KMS-11 (cell line): ENCODE data around the gene RPL13A.

Experiments used
- H2AFZ ChIP-seq: fragments of 200-600 bp; sonication (generic); 2 replicates; pipeline ENCODE4 v1.6.1; 2016; ENCODE audit warnings: antibody characterized with exemption, mixed run types, low read depth
- H3K27ac ChIP-seq: fragments of 200-600 bp; sonication (generic); 2 replicates; pipeline ENCODE4 v1.6.1; 2016; ENCODE audit warnings: mild to moderate bottlenecking, mixed run types
- H3K27me3 ChIP-seq: fragments of 200-600 bp; sonication (generic); 2 replicates; pipeline ENCODE4 v1.6.1; 2017; ENCODE audit warnings: mild to moderate bottlenecking, low read depth, mixed run types, moderate library complexity; ENCODE audit not compliant: insufficient read depth
- H3K36me3 ChIP-seq: fragments of 200-600 bp; sonication (generic); 2 replicates; pipeline ENCODE4 v1.6.1; 2017; ENCODE audit warnings: mild to moderate bottlenecking, mixed run types; ENCODE audit not compliant: insufficient read depth
- H3K4me1 ChIP-seq: fragments of 200-600 bp; sonication (generic); 2 replicates; pipeline ENCODE4 v1.6.1; 2016; ENCODE audit warnings: mild to moderate bottlenecking, low read depth, mixed run types; ENCODE audit not compliant: poor library complexity, severe bottlenecking
- H3K4me2 ChIP-seq: fragments of 200-600 bp; sonication (generic); 2 replicates; pipeline ENCODE4 v1.7.0; 2016; ENCODE audit warnings: mild to moderate bottlenecking, mixed run types
- H3K4me3 ChIP-seq: fragments of 200-600 bp; sonication (generic); IDR thresholded peaks from 2 replicates; pipeline ENCODE4 v1.6.1; 2017; ENCODE audit warnings: low read depth, low read length, mixed read lengths; ENCODE audit not compliant: insufficient read depth
- H3K79me2 ChIP-seq: fragments of 200-600 bp; sonication (generic); 2 replicates; pipeline ENCODE4 v1.6.1; 2016; ENCODE audit warnings: low read depth, mixed run types; ENCODE audit not compliant: insufficient read depth
- H3K9ac ChIP-seq: fragments of 200-600 bp; sonication (generic); 2 replicates; pipeline ENCODE4 v1.6.1; 2016; ENCODE audit warnings: mild to moderate bottlenecking, mixed run types
- H4K20me1 ChIP-seq: fragments of 200-600 bp; sonication (generic); 2 replicates; pipeline ENCODE4 v1.6.1; 2016; ENCODE audit warnings: mild to moderate bottlenecking, mixed run types; ENCODE audit not compliant: insufficient read depth
- CTCF ChIP-seq: fragments of 200-600 bp; sonication (generic); conservative IDR thresholded peaks from 2 replicates; pipeline ENCODE4 v1.6.1; 2017; ENCODE audit warnings: low read depth, mild to moderate bottlenecking, antibody characterized with exemption, low read length, moderate library complexity, mixed read lengths

RPL13A gene

GRCh38 chr19:49533551-49534488, 46.4 kb downstream of the RPL13A start:
- Histone ChIP-seq H3K27ac (no peak overlapping the region; the same call in 1 of the 2 replicates), H3K79me2 (no peaks in the 10 kb centered on the region), H2AFZ (peak overlapping the region; percentile 60), H3K4me2 (peak overlapping the region; percentile 100), H3K4me3 (no peak overlapping the region), H3K36me3 (no peaks in the 10 kb centered on the region), H3K9ac (peak overlapping the region; percentile 15; the same call in 1 of the 2 replicates), H3K27me3 (peaks cover 6% of the 10 kb centered on the region; the same call in 1 of the 2 replicates), H4K20me1 (no peaks in the 10 kb centered on the region), H3K4me1 (peaks cover 34% of the 10 kb centered on the region)
- peak; percentile 60 for TF ChIP-seq CTCF

DNA sequence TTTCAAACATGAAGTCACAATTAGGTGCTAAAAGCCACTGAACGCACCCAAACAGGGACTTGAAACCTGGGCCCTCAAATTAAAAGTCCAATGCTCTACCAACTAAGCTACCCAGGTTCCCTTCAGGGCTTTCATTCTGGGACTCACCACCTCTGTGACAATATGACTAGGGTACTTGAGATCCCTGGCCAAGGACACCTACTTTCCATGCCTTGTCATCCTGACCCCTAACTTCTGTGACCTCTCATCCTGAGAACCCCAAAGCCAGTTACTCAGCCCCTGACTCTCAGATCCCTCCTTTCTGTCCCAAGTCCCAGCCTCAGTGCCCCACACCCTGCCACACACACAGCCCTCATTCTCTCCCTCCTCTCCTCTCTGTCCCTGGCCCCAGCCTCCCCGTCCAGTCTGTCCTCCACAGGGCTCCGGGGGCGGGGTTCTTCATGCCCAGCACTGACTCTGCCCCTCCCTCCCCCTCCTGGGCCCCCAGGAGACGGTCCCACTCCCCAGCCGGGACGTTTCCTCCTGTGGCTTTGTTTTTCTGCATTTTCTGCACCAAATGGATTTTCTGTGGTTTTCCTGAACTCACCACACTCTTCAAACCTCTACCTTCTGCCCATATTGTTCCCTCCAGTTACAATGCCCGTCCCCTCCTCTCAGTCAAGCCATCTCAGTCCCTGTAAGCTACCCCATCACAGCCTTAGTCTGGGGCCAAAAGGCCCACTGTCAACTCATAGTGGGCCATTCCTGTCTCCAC, 47.4 kb downstream of the RPL13A start:
- no peaks in the 10 kb centered on the region for H3K36me3 ChIP-seq
- H3K4me2 ChIP-seq: peak overlapping the region; percentile 100
- TF ChIP-seq CTCF: no peak
- no peak overlapping the region for H3K4me3 ChIP-seq
- peaks cover 34% of the 10 kb centered on the region for H3K4me1 ChIP-seq
- no peaks in the 10 kb centered on the region for H3K79me2 ChIP-seq
- peaks cover 6% of the 10 kb centered on the region; the same call in 1 of the 2 replicates for H3K27me3 ChIP-seq
- H3K27ac ChIP-seq: peak overlapping the region; percentile 55; the same call in 1 of the 2 replicates
- H4K20me1 ChIP-seq: no peaks in the 10 kb centered on the region
- peak overlapping the region; percentile 21; the same call in 1 of the 2 replicates for H3K9ac ChIP-seq
- H2AFZ ChIP-seq: peak overlapping the region; percentile 60; the same call in 1 of the 2 replicates

DNA sequence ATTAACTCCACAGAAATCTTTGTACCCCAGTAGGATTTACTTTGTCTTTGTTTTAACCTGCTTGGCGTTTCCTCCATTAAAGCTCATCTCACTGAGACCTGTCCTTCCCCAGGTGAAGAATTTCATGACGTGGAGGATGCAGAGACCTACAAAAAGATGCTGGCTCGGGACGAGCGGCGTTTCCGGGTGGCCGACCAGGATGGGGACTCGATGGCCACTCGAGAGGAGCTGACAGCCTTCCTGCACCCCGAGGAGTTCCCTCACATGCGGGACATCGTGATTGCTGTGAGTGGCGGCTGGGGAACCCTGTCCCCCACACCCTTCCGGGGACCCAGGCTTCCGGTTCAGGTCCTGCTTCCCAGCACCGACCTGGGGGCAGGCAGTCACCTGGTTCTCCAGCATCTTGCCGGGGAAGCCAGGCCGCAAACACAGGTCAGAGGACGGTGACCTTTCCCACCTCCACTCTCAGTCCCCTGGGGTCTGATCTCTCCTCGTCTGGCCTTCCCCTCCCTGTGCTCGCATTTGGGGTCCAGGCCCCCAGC, 49.6 kb downstream of the RPL13A start:
- no peak overlapping the region; the same call in 1 of the 2 replicates for H3K4me2 ChIP-seq
- H3K4me3 ChIP-seq: no peak overlapping the region
- TF ChIP-seq CTCF: no peak
- H4K20me1 ChIP-seq: no peaks in the 10 kb centered on the region
- no peak overlapping the region for H3K27ac ChIP-seq
- H3K27me3 ChIP-seq: peaks cover 6% of the 10 kb centered on the region; the same call in 1 of the 2 replicates
- no peaks in the 10 kb centered on the region for H3K79me2 ChIP-seq
- peaks cover 34% of the 10 kb centered on the region for H3K4me1 ChIP-seq
- H2AFZ ChIP-seq: no peak overlapping the region
- no peaks in the 10 kb centered on the region for H3K36me3 ChIP-seq
- no peak overlapping the region for H3K9ac ChIP-seq

DNA sequence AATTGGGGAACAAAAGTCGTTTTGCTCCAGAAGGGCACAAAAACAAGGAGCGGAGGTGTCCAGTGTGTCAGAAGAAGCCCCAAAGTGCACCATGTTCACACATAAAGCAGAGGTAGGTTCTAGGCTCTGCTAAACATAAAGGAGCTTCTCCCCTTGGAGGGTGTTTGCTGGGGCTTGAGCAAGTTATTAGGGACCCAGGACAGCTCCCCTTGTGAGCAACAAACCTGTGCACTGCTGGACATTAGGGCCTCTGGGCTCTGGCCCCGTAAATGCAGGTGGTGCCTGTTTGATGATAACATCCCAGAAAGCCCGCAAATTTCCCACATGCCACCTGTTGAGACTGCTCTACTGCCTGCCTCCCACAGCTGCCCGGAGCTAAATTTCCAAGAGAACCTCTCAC, 51.2 kb downstream of the RPL13A start:
- H3K4me2 ChIP-seq: no peak overlapping the region
- no peak overlapping the region for H3K27ac ChIP-seq
- H3K4me1 ChIP-seq: peaks cover 25% of the 10 kb centered on the region

More for the DNA sequence above, 51.2 kb downstream of the RPL13A start:
- H3K36me3 ChIP-seq: no peaks in the 10 kb centered on the region
- H3K79me2 ChIP-seq: no peaks in the 10 kb centered on the region
- no peaks in the 10 kb centered on the region for H3K27me3 ChIP-seq
- H3K4me3 ChIP-seq: no peak overlapping the region
- TF ChIP-seq CTCF: no peak
- H4K20me1 ChIP-seq: no peaks in the 10 kb centered on the region
- H2AFZ ChIP-seq: no peak overlapping the region
- no peak overlapping the region for H3K9ac ChIP-seq
